Transverse colon (tissue), 4 donors: Measurements from ENCODE around the gene FRMD8. TPM values are rescaled to one million over a fixed set of nuclear protein-coding genes. Genes with fewer than 3 reads are reported as not detected.

Source experiments
- DNase-seq: peaks from one replicate; pipeline ENCODE4 v3.0.0-alpha.2; 2019
- H3K27ac ChIP-seq, 4 donors: fragments of 200-600 bp; sonication (generic); 2 replicates each; pipeline ENCODE4 v1.5.1; 2016 to 2018; ENCODE audit warnings: inconsistent platforms in 4 of 4
- H3K27me3 ChIP-seq: fragments of 200-600 bp; sonication (generic); 2 replicates; pipeline ENCODE4 v1.5.1; 2017; ENCODE audit warnings: inconsistent platforms
- H3K36me3 ChIP-seq, 4 donors: fragments of 200-600 bp; sonication (generic); 2 replicates each; pipeline ENCODE4 v1.5.1; 2017 to 2019; ENCODE audit warnings: inconsistent platforms in 4 of 4
- H3K4me1 ChIP-seq, 4 donors: fragments of 200-600 bp; sonication (generic); 2 replicates each; pipeline ENCODE4 v1.5.1; 2017 to 2020; ENCODE audit warnings: inconsistent platforms in 4 of 4
- H3K4me3 ChIP-seq, 4 donors: fragments of 200-600 bp; sonication (generic); 1 replicate in 1 of 4; 2 replicates in 3 of 4; pipeline versions ENCODE4 v1.5.1 to v1.6.1; 2017 to 2019; ENCODE audit warnings: inconsistent platforms in 4 of 4
- H3K9me3 ChIP-seq, 2 donors: fragments of 200-600 bp; sonication (generic); 2 replicates each; pipeline ENCODE4 v1.5.1; 2017 to 2019; ENCODE audit warnings: inconsistent platforms in 2 of 2
- CTCF ChIP-seq, 5 experiments: fragments of 200-600 bp in 3 of 5; fragments of 450-650 bp in 2 of 5; sonication (generic) in 3 of 5; IDR thresholded peaks; 1 replicate in 2 of 5; 2 replicates in 3 of 5; pipeline ENCODE4 v1.5.1; 2016 to 2017; ENCODE audit warnings: antibody characterized with exemption in 5 of 5, inconsistent platforms in 3 of 5, mild to moderate bottlenecking in 2 of 5, moderate library complexity in 1 of 5
- EP300 ChIP-seq: sonication (generic); formaldehyde crosslinking; IDR thresholded peaks from one replicate; pipeline ENCODE4 v1.6.1; 2017; ENCODE audit warnings: antibody characterized with exemption, low read depth
- POLR2A ChIP-seq: fragments of 450-650 bp; IDR thresholded peaks from one replicate; pipeline ENCODE4 v1.6.1; 2016; ENCODE audit warnings: antibody characterized with exemption, mild to moderate bottlenecking, moderate library complexity
- POLR2AphosphoS5 ChIP-seq, 3 donors: sonication (generic); formaldehyde crosslinking; IDR thresholded peaks; one replicate each; pipeline ENCODE4 v1.6.1; 2016; ENCODE audit warnings: antibody characterized with exemption in 3 of 3
- WGBS, 2 donors: methylation state at CpG; one replicate each; pipeline ENCODE4 v1.1.5; 2018; ENCODE audit warnings: low coverage in 1 of 2; 5-methylcytosine and 5-hydroxymethylcytosine counted together
- in situ Hi-C, 4 donors: fragments of 200-750 bp; cut with MboI; loops; one replicate each; pipeline versions ENCODE4 v1.15.0 to v1.15.1; 2017; ENCODE audit warnings: low sequenced_read_pairs in 3 of 4, low pct_ligation_motif_present in 1 of 4, low pct_unique_long_range_greater_than_20kb in 1 of 4
- intact Hi-C: fragments of 100-400 bp; cut with DNase I; formaldehyde crosslinking; loops from one replicate; pipeline ENCODE4 v1.15.1; 2023; ENCODE audit warnings: low total_unique reads
- total RNA-seq, 4 donors: library from RNA; depleted of rRNA; stranded (reverse); fragments of >200 nt; gene quantifications; one replicate each; pipeline ENCODE4 v1.1.0, GENCODE V29; 2016

Gene FRMD8
- total RNA-seq, 4 donors from 2014 or later: 64.3 to 164 (median 128) TPM

DNA sequence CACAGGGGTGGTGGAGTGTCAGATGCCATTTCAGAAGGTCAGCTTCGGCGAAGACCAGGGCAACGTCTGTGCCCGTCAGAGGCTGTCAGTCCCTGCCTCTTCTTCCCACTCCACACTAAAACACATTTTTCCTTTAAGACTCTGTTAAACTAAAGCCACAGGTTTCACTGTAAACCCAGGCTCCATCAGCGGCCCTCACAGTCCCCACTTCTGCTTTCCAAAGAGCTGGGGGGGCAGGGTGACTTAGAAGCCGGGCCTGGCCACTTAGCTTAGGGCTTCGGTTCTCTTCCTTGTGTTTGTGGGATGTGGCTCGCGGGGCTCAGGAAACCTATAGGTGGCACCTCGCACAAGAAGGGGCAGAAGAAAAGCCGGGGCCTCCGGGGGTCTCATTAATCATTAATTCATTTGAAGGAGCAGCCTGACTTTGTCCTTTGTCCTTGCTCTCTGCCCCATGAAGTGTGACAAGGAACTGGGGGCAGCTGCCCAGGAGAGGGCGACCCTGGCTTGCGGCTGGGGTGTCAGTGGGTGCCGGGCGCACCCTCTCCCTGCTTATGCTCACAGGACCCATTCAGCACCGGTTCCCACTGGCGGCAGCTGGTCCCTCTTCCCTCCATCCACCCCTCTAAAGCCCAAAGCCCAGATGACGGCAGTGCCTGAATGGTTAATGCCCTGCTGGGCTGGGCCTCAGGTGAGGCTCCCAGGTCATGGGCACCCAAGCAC is 8.1 kb upstream of the FRMD8 start:
- 77% methylated on average over 19 of the region's 19 CpGs; no CpG with 5 or more reads in 1 of the 2 donors for WGBS, 2 donors
- Histone ChIP-seq H3K4me1 (peaks cover 25 to 30% (median 27%) of the 10 kb centered on the region in 4 donors), H3K9me3 (no peaks in the 10 kb centered on the region), H3K4me3 (no peak overlapping the region), H3K27me3 (no peaks in the 10 kb centered on the region), H3K36me3 (no peaks in the 10 kb centered on the region), H3K27ac (no peak overlapping the region)
- TF ChIP-seq CTCF (IDR thresholded peaks at IDR 0.05): no peak
- TF ChIP-seq POLR2AphosphoS5 (IDR thresholded peaks at IDR 0.05): no peak
- TF ChIP-seq EP300: no peak
- no peak for TF ChIP-seq POLR2A
- peak; percentile 52 for DNase-seq
- in situ Hi-C loops (no loop called here), intact Hi-C loops (no loop called here)

GRCh38 chr11:65378928-65379638 is 7.4 kb upstream of the FRMD8 start:
- no peak overlapping the region for H3K27ac ChIP-seq
- DNase-seq: no peak
- peaks cover 31 to 34% (median 33%) of the 10 kb centered on the region in 4 donors for H3K4me1 ChIP-seq
- H3K27me3 ChIP-seq: no peaks in the 10 kb centered on the region
- H3K4me3 ChIP-seq: no peak overlapping the region
- intact Hi-C loops: no loop called here
- TF ChIP-seq CTCF (IDR thresholded peaks at IDR 0.05) (no peak), POLR2A (no peak), POLR2AphosphoS5 (IDR thresholded peaks at IDR 0.05) (no peak), EP300 (no peak)
- H3K9me3 ChIP-seq: no peaks in the 10 kb centered on the region
- 80 to 90% methylated on average over 2 to 13 of the region's 14 CpGs for WGBS, 2 donors
- in situ Hi-C loops: no loop called here
- H3K36me3 ChIP-seq: no peaks in the 10 kb centered on the region

GRCh38 chr11:65379698-65380459 is 6.6 kb upstream of the FRMD8 start:
- WGBS, 2 donors: 80 to 90% methylated on average over 2 to 8 of the region's 13 CpGs
- peaks cover 32 to 42% (median 37%) of the 10 kb centered on the region in 4 donors for H3K4me1 ChIP-seq
- no peaks in the 10 kb centered on the region for H3K9me3 ChIP-seq
- no peak for TF ChIP-seq CTCF (IDR thresholded peaks at IDR 0.05)
- TF ChIP-seq EP300: no peak
- no peak for TF ChIP-seq POLR2A
- no peak for TF ChIP-seq POLR2AphosphoS5 (IDR thresholded peaks at IDR 0.05)
- H3K36me3 ChIP-seq: no peaks in the 10 kb centered on the region
- peak overlapping the region in 2 of 4 donors; percentile 88 to 98 for H3K27ac ChIP-seq
- no peak for DNase-seq
- intact Hi-C loops (loop anchor here (5.0 kb wide), 1 partner anchor 132 kb away; no protein-coding TSS in a partner anchor), in situ Hi-C loops (no loop called here)
- H3K27me3 ChIP-seq: no peaks in the 10 kb centered on the region
- no peak overlapping the region for H3K4me3 ChIP-seq
